ENCODE measurements around the gene CNTN6. TPM values are rescaled to one million over a fixed set of nuclear protein-coding genes. Genes with fewer than 3 reads are reported as not detected.

Gene CNTN6
- total RNA-seq, 2 experiments from 2014 or later: not detected

- TF ChIP-seq CTCF (IDR thresholded peaks at IDR 0.05): no peak
- ATAC-seq: no peak
- peaks cover 4% of the 10 kb centered on the region for H3K9me3 Mint-ChIP-seq
- no peak overlapping the region for H3K4me3 Mint-ChIP-seq
- no peak for DNase-seq
- ChIA-PET CTCF (no interaction called here), POLR2A (no interaction called here)
- intact Hi-C loops (cut with micrococcal nuclease): no loop called here
- H3K27me3 Mint-ChIP-seq: no peaks in the 10 kb centered on the region
- H3K36me3 Mint-ChIP-seq (ENCODE audit: low read depth): no peaks in the 10 kb centered on the region
- no peaks in the 10 kb centered on the region for H3K4me1 Mint-ChIP-seq (ENCODE audit: low read depth)
- no peak overlapping the region for H3K27ac Mint-ChIP-seq
These were observed 54.5 kb downstream of the CNTN6 start for GRCh38 chr3:1147326-1147725.

- TF ChIP-seq CTCF (IDR thresholded peaks at IDR 0.05): no peak
- CTCF ChIA-PET: no interaction called here
- intact Hi-C loops (cut with micrococcal nuclease): no loop called here
These were observed 55.0 kb downstream of the CNTN6 start for GRCh38 chr3:1147819-1148218.

DNA sequence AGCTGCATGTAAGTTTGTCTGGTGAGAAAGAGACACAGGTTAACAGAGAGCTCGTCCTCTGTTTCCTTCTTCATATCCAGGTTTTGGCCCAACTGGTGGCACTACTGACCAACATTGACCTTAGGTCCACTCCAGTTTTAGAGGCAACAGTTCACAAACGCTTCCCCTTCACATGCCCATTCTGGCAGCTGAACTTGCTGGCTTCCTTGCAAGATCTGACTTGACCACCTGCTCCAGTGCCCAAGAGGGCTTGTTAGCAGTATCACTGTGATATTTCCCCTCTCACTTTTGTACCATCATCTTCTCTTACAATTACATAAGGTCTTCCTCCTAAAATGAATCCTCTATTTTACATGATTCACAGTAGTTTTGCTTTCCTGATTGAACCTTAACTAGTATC is 71.3 kb downstream of the CNTN6 start:
- H3K4me3 Mint-ChIP-seq: no peak overlapping the region
- intact Hi-C loops (cut with micrococcal nuclease): no loop called here
- H3K9me3 Mint-ChIP-seq: peaks cover 3% of the 10 kb centered on the region
- H3K27ac Mint-ChIP-seq: no peak overlapping the region
- ChIA-PET POLR2A (no interaction called here), CTCF (no interaction called here)
- no peaks in the 10 kb centered on the region for H3K4me1 Mint-ChIP-seq (ENCODE audit: low read depth)
- TF ChIP-seq CTCF (IDR thresholded peaks at IDR 0.05): no peak
- H3K36me3 Mint-ChIP-seq (ENCODE audit: low read depth): no peaks in the 10 kb centered on the region
- DNase-seq (no peak), ATAC-seq (no peak)
- no peaks in the 10 kb centered on the region for H3K27me3 Mint-ChIP-seq

More at GRCh38 chr3:1147819-1148218, 55.0 kb downstream of the CNTN6 start:
- DNase-seq: no peak
- Mint-ChIP-seq H3K4me1 (ENCODE audit: low read depth) (no peaks in the 10 kb centered on the region), H3K9me3 (peaks cover 4% of the 10 kb centered on the region), H3K36me3 (ENCODE audit: low read depth) (no peaks in the 10 kb centered on the region), H3K27ac (no peak overlapping the region), H3K27me3 (no peaks in the 10 kb centered on the region), H3K4me3 (no peak overlapping the region)
- no peak for ATAC-seq
- POLR2A ChIA-PET: no interaction called here

- ChIA-PET CTCF (no interaction called here), POLR2A (no interaction called here)
- H3K27ac Mint-ChIP-seq: no peak overlapping the region
- ATAC-seq (no peak), DNase-seq (no peak)
- H3K27me3 Mint-ChIP-seq: no peaks in the 10 kb centered on the region
- peaks cover 7% of the 10 kb centered on the region for H3K9me3 Mint-ChIP-seq
- TF ChIP-seq CTCF (IDR thresholded peaks at IDR 0.05): no peak
- no peaks in the 10 kb centered on the region for H3K36me3 Mint-ChIP-seq (ENCODE audit: low read depth)
- H3K4me1 Mint-ChIP-seq (ENCODE audit: low read depth): no peaks in the 10 kb centered on the region
- H3K4me3 Mint-ChIP-seq: no peak overlapping the region
- intact Hi-C loops (cut with micrococcal nuclease): no loop called here
These were observed 78.5 kb downstream of the CNTN6 start for GRCh38 chr3:1171320-1171719.

GRCh38 chr3:1172644-1173043 is 79.8 kb downstream of the CNTN6 start:
- Mint-ChIP-seq H3K27me3 (no peaks in the 10 kb centered on the region), H3K36me3 (ENCODE audit: low read depth) (no peaks in the 10 kb centered on the region), H3K4me3 (no peak overlapping the region), H3K27ac (no peak overlapping the region), H3K9me3 (peaks cover 5% of the 10 kb centered on the region), H3K4me1 (ENCODE audit: low read depth) (no peaks in the 10 kb centered on the region)
- ATAC-seq (no peak), DNase-seq (no peak)
- intact Hi-C loops (cut with micrococcal nuclease): no loop called here
- ChIA-PET CTCF (no interaction called here), POLR2A (no interaction called here)
- no peak for TF ChIP-seq CTCF (IDR thresholded peaks at IDR 0.05)

All from activated CD8-positive, alpha-beta T cell treated with anti-CD3 and anti-CD28 coated beads for 36 hours (primary cell).